HL-60 (cell line): Measurements from ENCODE around the gene MAT2A.

Experiments
- DNase-seq, 2 experiments: peaks; one replicate each; pipeline ENCODE4 v3.0.0-alpha.2; 2010 to 2020; ENCODE audit warnings: low read depth in 1 of 2, low spot score in 1 of 2
- H3K27ac ChIP-seq: fragments of 250-450 bp; sonication (Bioruptor Pico); replicated peaks from 2 replicates; pipeline ENCODE4 v1.5.1; 2020; ENCODE audit warnings: mild to moderate bottlenecking, moderate library complexity
- H3K27me3 ChIP-seq: fragments of 250-450 bp; sonication (Bioruptor Pico); 2 replicates; pipeline ENCODE4 v1.5.1; 2021; ENCODE audit warnings: mild to moderate bottlenecking, moderate library complexity; ENCODE audit not compliant: insufficient read depth, poor library complexity, severe bottlenecking
- H3K4me3 ChIP-seq: replicated peaks from 2 replicates; pipeline ENCODE4 v1.5.1; 2011; ENCODE audit warnings: mild to moderate bottlenecking, control low read depth, low read length; ENCODE audit not compliant: insufficient read depth
- CTCF ChIP-seq: IDR thresholded peaks from one replicate; pipeline ENCODE4 v1.5.1; 2011; ENCODE audit warnings: low read length, control low read depth, inconsistent platforms; ENCODE audit not compliant: insufficient read depth
- GABPA ChIP-seq: IDR thresholded peaks from 2 replicates; pipeline ENCODE4 v1.6.1; 2012; ENCODE audit warnings: low read depth
- POLR2AphosphoS5 ChIP-seq: IDR thresholded peaks from 2 replicates; pipeline ENCODE4 v1.6.1; 2012; ENCODE audit warnings: low read depth
- SPI1 ChIP-seq: IDR thresholded peaks from 2 replicates; pipeline ENCODE4 v1.6.1; 2012; ENCODE audit warnings: low read depth, mild to moderate bottlenecking, borderline replicate concordance
- TF ChIP-seq, protein P1 (sequence below): IDR thresholded peaks from 2 replicates; pipeline ENCODE4 v1.6.1; 2012; ENCODE audit warnings: low read depth; ENCODE audit not compliant: insufficient replicate concordance

Gene MAT2A

DNA sequence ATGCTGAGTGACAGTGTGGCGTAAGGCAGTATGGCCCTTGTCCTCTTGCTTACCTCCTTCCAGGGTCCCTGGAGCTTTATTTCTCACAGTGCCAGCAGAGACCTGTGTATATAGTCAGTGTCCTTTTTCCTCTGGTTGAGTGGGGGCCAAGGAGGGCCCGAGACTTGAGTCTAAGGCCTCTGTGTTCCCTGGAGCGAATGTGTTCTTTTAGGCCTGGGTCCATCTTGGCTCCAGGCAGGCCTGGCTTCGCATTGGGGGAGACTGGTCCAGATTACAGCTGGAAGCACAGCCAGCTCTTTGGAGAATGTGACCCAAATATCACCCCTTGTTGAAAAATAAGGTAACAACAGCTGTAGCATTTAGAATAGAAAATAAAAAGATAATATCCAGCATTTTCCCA, 50.2 kb downstream of the MAT2A start:
- H3K27ac ChIP-seq, result peak overlapping the region; percentile 63
- H3K4me3 ChIP-seq, result no peak overlapping the region
- TF ChIP-seq CTCF (no peak), GABPA (no peak), SPI1 (no peak), POLR2AphosphoS5 (no peak)
- TF ChIP-seq, protein P1, sequence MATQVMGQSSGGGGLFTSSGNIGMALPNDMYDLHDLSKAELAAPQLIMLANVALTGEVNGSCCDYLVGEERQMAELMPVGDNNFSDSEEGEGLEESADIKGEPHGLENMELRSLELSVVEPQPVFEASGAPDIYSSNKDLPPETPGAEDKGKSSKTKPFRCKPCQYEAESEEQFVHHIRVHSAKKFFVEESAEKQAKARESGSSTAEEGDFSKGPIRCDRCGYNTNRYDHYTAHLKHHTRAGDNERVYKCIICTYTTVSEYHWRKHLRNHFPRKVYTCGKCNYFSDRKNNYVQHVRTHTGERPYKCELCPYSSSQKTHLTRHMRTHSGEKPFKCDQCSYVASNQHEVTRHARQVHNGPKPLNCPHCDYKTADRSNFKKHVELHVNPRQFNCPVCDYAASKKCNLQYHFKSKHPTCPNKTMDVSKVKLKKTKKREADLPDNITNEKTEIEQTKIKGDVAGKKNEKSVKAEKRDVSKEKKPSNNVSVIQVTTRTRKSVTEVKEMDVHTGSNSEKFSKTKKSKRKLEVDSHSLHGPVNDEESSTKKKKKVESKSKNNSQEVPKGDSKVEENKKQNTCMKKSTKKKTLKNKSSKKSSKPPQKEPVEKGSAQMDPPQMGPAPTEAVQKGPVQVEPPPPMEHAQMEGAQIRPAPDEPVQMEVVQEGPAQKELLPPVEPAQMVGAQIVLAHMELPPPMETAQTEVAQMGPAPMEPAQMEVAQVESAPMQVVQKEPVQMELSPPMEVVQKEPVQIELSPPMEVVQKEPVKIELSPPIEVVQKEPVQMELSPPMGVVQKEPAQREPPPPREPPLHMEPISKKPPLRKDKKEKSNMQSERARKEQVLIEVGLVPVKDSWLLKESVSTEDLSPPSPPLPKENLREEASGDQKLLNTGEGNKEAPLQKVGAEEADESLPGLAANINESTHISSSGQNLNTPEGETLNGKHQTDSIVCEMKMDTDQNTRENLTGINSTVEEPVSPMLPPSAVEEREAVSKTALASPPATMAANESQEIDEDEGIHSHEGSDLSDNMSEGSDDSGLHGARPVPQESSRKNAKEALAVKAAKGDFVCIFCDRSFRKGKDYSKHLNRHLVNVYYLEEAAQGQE, result no peak
- no peak for DNase-seq
- H3K27me3 ChIP-seq, result no peaks in the 10 kb centered on the region

- Histone ChIP-seq H3K4me3 (no peak overlapping the region), H3K27me3 (no peaks in the 10 kb centered on the region), H3K27ac (peak overlapping the region; percentile 38)
- DNase-seq, result peak in 1 of 2 experiments; percentile 52
- TF ChIP-seq GABPA, result no peak
- TF ChIP-seq POLR2AphosphoS5, result 0 out of 2 replicates have a peak, but pooled peaks have one; percentile 9
- no peak for TF ChIP-seq CTCF
- TF ChIP-seq SPI1, result peak; percentile 52; the same call in 1 of the 2 replicates
- TF ChIP-seq, protein P1, result no peak
Measured at GRCh38 chr2:85589982-85590791, 51.2 kb downstream of the MAT2A start.

DNA sequence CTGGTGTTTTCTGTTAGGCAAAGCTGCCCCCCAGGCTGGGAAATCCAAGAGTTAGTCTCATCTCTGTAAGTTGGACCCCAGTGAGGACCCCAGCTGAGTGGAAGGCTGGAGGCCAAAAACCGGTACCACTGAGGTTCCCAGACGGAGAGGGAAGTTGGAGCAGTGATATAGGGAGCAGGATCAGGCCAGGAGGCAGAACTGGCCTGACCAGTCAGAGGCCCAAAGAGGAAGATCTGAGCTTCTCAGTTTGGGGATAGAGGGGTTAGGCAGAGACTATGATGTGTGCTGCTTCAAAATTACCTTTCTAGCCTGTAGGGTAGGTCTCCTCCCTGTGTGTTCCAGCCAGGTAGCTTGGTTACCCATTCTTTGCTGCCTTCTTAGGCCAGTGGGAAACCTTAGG, 52.0 kb downstream of the MAT2A start:
- Histone ChIP-seq H3K4me3 (no peak overlapping the region), H3K27ac (peak overlapping the region; percentile 38), H3K27me3 (no peaks in the 10 kb centered on the region)
- TF ChIP-seq SPI1 (no peak), GABPA (no peak), POLR2AphosphoS5 (no peak), CTCF (no peak)
- TF ChIP-seq, protein P1, result no peak
- no peak for DNase-seq
